ENCODE results near the gene CADPS. TPM values are rescaled to one million over a fixed set of nuclear protein-coding genes. Genes with fewer than 3 reads are reported as not detected.

CADPS gene
- total and polyA plus RNA-seq, 4 donors: 0.13 to 3.6 (median 0.49) TPM

DNA sequence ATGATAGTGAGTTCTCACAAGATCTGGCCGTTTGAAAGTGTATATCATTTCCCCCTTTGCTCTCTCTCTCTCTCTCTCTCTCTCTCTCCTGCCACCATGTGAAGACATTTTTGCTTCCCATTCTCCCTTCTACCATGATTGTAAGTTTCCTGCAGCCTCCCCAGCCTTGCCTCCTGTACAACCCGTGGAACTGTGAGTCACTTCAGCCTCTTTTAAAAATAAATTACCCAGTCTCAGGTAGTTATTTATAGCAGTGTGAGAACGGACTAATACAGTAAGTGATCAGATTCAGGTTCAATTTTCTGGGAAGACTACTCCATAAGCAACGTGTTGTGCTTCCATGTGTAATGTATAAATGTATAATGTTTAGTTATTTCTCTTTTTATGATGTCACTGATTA lies 29.2 kb downstream of the CADPS start:
- Histone ChIP-seq H3K4me3 (no peak overlapping the region), H3K9ac (ENCODE audit: insufficient read depth in 1 of 2, low read length in 2 of 2) (no peak overlapping the region), H3K27me3 (ENCODE audit: control insufficient read depth in 3 of 3, insufficient read depth in 3 of 3, low read length in 2 of 3) (no peaks in the 10 kb centered on the region), H3K9me3 (ENCODE audit: control insufficient read depth in 4 of 4, insufficient read depth in 3 of 4, low read length in 3 of 4) (no peaks in the 10 kb centered on the region), H3K27ac (ENCODE audit: low read depth in 1 of 2, low read length in 1 of 2) (no peak overlapping the region), H3K4me1 (ENCODE audit: control insufficient read depth in 5 of 5, insufficient read depth in 5 of 5, low read length in 5 of 5) (peaks cover 0 to 5% (median 0%) of the 10 kb centered on the region in 5 donors), H3K36me3 (ENCODE audit: control insufficient read depth in 4 of 4, insufficient read depth in 4 of 4, low read length in 4 of 4) (no peaks in the 10 kb centered on the region)
- WGBS, 2 donors: 53 to 67% methylated on average over 4 of the region's 4 CpGs
- ATAC-seq (ENCODE audit: insufficient read depth, low FRiP score) (no peak), DNase-seq (no peak)
- TF ChIP-seq, protein P1, sequence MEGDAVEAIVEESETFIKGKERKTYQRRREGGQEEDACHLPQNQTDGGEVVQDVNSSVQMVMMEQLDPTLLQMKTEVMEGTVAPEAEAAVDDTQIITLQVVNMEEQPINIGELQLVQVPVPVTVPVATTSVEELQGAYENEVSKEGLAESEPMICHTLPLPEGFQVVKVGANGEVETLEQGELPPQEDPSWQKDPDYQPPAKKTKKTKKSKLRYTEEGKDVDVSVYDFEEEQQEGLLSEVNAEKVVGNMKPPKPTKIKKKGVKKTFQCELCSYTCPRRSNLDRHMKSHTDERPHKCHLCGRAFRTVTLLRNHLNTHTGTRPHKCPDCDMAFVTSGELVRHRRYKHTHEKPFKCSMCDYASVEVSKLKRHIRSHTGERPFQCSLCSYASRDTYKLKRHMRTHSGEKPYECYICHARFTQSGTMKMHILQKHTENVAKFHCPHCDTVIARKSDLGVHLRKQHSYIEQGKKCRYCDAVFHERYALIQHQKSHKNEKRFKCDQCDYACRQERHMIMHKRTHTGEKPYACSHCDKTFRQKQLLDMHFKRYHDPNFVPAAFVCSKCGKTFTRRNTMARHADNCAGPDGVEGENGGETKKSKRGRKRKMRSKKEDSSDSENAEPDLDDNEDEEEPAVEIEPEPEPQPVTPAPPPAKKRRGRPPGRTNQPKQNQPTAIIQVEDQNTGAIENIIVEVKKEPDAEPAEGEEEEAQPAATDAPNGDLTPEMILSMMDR (IDR thresholded peaks at IDR 0.05; ENCODE audit: control extremely low read depth, extremely low read depth): no peak

DNA sequence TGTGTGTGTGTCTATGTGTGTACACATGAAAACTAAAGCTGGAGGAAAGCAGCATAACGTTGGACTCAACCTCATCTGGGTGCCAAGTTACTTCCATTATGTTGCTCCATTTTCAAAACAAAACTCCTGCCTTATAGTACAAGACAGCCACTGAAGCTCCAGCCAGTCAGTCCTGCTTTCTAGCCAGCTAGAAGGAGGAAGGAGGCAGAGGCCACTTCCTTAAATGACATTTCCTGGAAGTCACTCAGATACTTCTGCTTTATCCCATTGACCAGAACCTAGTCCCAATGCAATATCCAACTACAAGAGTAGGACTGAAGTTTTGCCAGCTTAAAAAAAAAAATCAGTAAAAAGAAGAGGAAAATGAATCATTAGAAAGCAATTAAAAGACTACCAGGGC lies 31.7 kb downstream of the CADPS start:
- Histone ChIP-seq H3K27ac (ENCODE audit: low read depth in 1 of 2, low read length in 1 of 2) (no peak overlapping the region), H3K4me1 (ENCODE audit: control insufficient read depth in 5 of 5, insufficient read depth in 5 of 5, low read length in 5 of 5) (peaks cover 0 to 5% (median 0%) of the 10 kb centered on the region in 5 donors), H3K9ac (ENCODE audit: insufficient read depth in 1 of 2, low read length in 2 of 2) (no peak overlapping the region), H3K9me3 (ENCODE audit: control insufficient read depth in 4 of 4, insufficient read depth in 3 of 4, low read length in 3 of 4) (no peaks in the 10 kb centered on the region), H3K4me3 (no peak overlapping the region), H3K36me3 (ENCODE audit: control insufficient read depth in 4 of 4, insufficient read depth in 4 of 4, low read length in 4 of 4) (no peaks in the 10 kb centered on the region), H3K27me3 (ENCODE audit: control insufficient read depth in 3 of 3, insufficient read depth in 3 of 3, low read length in 2 of 3) (no peaks in the 10 kb centered on the region)
- TF ChIP-seq, protein P1 (IDR thresholded peaks at IDR 0.05; ENCODE audit: control extremely low read depth, extremely low read depth): no peak
- DNase-seq: no peak
- no peak for ATAC-seq (ENCODE audit: insufficient read depth, low FRiP score)
- WGBS, 2 donors: 52% methylated on average over 1 of the region's 1 CpG

DNA sequence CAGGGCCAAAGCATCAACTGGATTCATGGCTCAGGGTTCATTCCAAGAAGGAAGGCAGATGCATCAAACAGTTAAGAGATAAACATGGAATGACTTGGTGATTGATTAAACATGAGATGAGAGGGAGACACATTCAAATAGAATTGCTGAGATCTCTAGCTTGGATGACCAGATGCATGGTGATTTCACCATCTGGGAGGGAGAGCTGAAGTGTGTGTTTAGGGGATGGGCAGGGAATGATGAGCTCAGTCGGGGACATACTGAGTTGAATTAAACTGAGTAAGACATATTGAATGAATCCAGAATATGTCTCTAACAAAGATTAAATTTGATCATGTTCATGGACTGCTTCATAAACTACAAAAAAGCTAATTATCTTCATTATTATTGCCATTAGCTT lies 35.5 kb downstream of the CADPS start:
- no peak for ATAC-seq (ENCODE audit: insufficient read depth, low FRiP score)
- DNase-seq: no peak
- Histone ChIP-seq H3K27ac (ENCODE audit: low read depth in 1 of 2, low read length in 1 of 2) (no peak overlapping the region), H3K36me3 (ENCODE audit: control insufficient read depth in 4 of 4, insufficient read depth in 4 of 4, low read length in 4 of 4) (no peaks in the 10 kb centered on the region), H3K27me3 (ENCODE audit: control insufficient read depth in 3 of 3, insufficient read depth in 3 of 3, low read length in 2 of 3) (no peaks in the 10 kb centered on the region), H3K4me3 (no peak overlapping the region), H3K9me3 (ENCODE audit: control insufficient read depth in 4 of 4, insufficient read depth in 3 of 4, low read length in 3 of 4) (no peaks in the 10 kb centered on the region), H3K9ac (ENCODE audit: insufficient read depth in 1 of 2, low read length in 2 of 2) (no peak overlapping the region), H3K4me1 (ENCODE audit: control insufficient read depth in 5 of 5, insufficient read depth in 5 of 5, low read length in 5 of 5) (no peaks in the 10 kb centered on the region)
- WGBS, 2 donors: 82 to 87% methylated on average over 1 of the region's 1 CpG
- TF ChIP-seq, protein P1 (IDR thresholded peaks at IDR 0.05; ENCODE audit: control extremely low read depth, extremely low read depth): no peak

DNA sequence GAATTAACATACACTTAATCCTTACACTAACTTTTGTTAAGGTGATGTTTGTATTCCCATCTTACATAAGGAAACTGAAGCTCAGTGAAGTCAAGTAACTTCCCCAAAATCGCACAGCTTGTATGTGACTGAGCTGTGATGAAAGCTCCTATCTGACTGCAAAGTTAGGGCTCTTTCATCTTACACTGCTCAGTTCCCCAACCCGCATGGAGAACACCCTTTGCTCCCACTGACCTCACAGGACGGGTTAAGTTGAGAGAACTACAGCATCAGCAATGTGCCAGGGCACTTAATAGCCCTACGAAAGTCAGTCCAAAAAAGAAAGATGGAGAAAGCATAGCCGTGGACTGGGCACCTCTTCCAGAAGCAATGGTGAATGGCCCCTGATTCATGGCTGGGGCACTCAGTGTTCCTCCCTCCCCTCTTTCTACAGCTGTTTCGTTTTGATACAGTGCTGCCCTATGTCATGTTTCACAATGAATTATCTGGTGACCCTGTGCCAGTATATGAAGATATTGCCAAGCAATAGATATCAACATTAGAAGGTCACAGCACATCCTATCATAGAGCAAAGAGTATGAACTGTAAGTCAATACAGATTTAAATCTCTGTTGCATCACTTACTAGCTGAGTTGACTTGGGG lies 38.0 kb downstream of the CADPS start:
- DNase-seq (no peak), ATAC-seq (ENCODE audit: insufficient read depth, low FRiP score) (no peak)
- no peaks in the 10 kb centered on the region for H3K9me3 ChIP-seq (ENCODE audit: control insufficient read depth in 4 of 4, insufficient read depth in 3 of 4, low read length in 3 of 4)
- H3K4me3 ChIP-seq: no peak overlapping the region
- TF ChIP-seq, protein P1 (IDR thresholded peaks at IDR 0.05; ENCODE audit: control extremely low read depth, extremely low read depth): no peak
- H3K27me3 ChIP-seq (ENCODE audit: control insufficient read depth in 3 of 3, insufficient read depth in 3 of 3, low read length in 2 of 3): no peaks in the 10 kb centered on the region
- H3K9ac ChIP-seq (ENCODE audit: insufficient read depth in 1 of 2, low read length in 2 of 2): no peak overlapping the region
- H3K36me3 ChIP-seq (ENCODE audit: control insufficient read depth in 4 of 4, insufficient read depth in 4 of 4, low read length in 4 of 4): no peaks in the 10 kb centered on the region
- WGBS, 2 donors: 77 to 86% methylated on average over 6 of the region's 6 CpGs
- H3K27ac ChIP-seq (ENCODE audit: low read depth in 1 of 2, low read length in 1 of 2): no peak overlapping the region
- H3K4me1 ChIP-seq (ENCODE audit: control insufficient read depth in 5 of 5, insufficient read depth in 5 of 5, low read length in 5 of 5): no peaks in the 10 kb centered on the region

Data from lung (tissue), 12 donors.